ENCODE measurements around the gene ZNF598. TPM values are rescaled to one million over a fixed set of nuclear protein-coding genes. Genes with fewer than 3 reads are reported as not detected.

Gene ZNF598
- total RNA-seq, 1 donor from 2014 or later = 83.3 TPM

DNA sequence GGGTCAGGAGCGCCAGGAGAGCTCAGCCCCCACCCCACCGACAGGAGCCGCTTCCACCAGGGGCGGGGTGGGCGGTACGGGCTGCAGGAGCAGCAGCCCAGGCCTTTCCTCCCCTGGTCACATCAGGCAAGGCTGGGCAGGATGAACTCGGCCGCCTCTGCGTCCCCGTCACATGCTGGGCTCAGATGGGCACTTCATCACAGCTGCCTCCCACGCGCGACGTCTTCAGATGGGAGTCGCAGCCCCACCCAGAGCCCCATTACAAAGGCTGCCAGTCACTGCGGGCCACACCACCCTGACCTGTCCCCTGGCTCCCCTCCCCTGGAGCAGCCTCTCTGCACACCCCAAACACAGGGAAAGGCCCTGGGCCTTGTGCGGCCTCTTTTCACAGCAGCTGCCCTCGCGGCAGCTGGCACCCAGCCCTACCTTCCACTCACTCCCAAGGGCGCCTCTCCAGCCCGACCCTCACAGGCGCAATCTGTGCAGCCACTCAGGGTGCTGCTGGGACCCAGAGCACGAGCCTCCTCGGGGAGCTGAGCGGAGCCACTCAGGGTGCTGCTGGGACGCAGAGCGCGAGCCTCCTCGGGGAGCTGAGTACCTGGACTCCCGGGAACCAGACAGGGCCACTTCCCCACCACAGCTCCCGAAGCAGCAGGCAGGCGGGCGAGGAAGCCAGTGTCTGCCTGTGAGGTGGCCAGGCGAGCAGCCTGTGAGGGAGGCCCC, 4.7 kb downstream of the ZNF598 start:
- no peak overlapping the region for H3K27ac Mint-ChIP-seq
- no peak overlapping the region for H3K4me3 Mint-ChIP-seq (ENCODE audit: low read depth)
- peaks cover 18% of the 10 kb centered on the region for H3K4me1 Mint-ChIP-seq (ENCODE audit: low read depth)
- no peaks in the 10 kb centered on the region for H3K27me3 Mint-ChIP-seq (ENCODE audit: low read depth)
- intact Hi-C loops (cut with micrococcal nuclease) = loop anchor here (5.0 kb wide), 1 partner anchor 42 kb away; the partner anchor contains the start of genes NTHL1 and TSC2
- H3K36me3 Mint-ChIP-seq (ENCODE audit: low read depth) = peaks cover 44% of the 10 kb centered on the region
- no peak for DNase-seq (ENCODE audit: low spot score)
- no peaks in the 10 kb centered on the region for H3K9me3 Mint-ChIP-seq

DNA sequence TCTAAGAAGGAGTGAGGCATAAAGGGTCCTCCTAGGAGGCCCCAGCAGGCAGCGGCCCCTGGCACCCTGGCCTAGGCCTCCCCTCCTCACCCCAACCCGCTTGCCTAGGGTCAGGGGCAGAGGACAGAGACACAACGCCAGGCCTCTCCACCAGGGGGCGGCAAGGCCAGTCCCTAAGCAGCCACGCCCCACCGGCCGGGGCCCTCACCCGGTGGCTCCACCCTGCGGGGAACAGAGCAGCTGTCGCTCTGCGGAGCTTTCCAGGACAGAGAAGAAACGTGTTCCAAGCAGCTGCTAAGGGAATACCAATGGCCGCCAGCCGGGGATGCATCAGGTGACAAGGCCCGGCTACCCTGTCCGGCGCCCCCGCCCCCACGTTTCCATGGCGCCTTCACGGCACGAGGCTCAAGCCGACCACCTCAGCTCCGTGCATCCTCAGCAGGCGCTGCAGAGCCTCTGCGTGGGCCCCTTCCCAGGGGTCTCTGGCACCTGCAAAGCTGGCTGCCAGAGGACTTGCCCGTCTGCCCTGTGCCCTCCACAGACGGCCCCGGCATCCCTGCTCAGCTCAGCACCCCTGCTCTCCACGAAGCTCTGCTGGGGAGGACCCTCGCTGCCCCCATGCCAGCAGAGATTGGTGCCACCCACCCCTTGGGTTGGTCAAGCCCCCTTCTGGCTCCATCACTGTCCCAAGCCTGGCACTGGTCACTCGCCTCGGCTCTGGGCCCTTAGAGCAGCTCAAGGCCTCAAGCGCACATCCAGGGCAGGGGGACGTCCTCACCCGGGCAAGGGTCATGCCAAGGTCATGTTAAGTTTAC, 5.6 kb downstream of the ZNF598 start:
- no peaks in the 10 kb centered on the region for H3K9me3 Mint-ChIP-seq
- no peak overlapping the region for H3K27ac Mint-ChIP-seq
- no peak overlapping the region for H3K4me3 Mint-ChIP-seq (ENCODE audit: low read depth)
- H3K36me3 Mint-ChIP-seq (ENCODE audit: low read depth) = peaks cover 44% of the 10 kb centered on the region
- H3K27me3 Mint-ChIP-seq (ENCODE audit: low read depth) = no peaks in the 10 kb centered on the region
- peaks cover 18% of the 10 kb centered on the region for H3K4me1 Mint-ChIP-seq (ENCODE audit: low read depth)
- peak; percentile 83 for DNase-seq (ENCODE audit: low spot score)
- intact Hi-C loops (cut with micrococcal nuclease) = no loop called here

DNA sequence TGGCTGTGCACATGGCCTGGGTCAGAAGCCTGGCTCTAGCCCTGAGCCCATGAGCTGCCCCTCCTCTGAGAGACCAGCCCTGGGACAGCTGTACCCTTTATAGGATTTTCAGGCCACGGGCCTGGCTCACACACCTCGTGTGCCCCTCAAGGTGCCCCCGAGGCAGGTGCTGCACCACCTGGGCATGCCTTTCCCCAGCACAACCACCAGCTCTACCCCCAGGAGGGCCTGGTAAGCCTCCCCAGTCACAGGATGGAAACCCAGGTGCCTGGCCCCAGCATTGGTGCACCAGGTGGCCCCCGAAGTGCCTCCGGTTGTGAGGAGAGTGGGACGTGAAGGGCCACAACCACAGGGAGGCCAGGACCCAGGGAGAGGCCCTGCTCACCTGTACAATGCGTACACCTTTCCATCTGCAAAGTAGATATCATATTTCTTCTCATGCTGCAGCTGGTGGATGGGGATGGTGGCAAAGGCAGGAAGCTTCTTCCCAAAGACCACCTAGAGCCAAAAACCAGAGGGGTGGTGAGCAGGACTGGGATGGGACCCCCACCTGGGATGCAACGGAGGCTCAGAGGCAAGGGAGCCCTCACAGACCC, 6.3 kb downstream of the ZNF598 start:
- no peak overlapping the region for H3K4me3 Mint-ChIP-seq (ENCODE audit: low read depth)
- intact Hi-C loops (cut with micrococcal nuclease) = no loop called here
- H3K27ac Mint-ChIP-seq = no peak overlapping the region
- H3K4me1 Mint-ChIP-seq (ENCODE audit: low read depth) = peaks cover 13% of the 10 kb centered on the region
- H3K36me3 Mint-ChIP-seq (ENCODE audit: low read depth) = peaks cover 39% of the 10 kb centered on the region
- H3K27me3 Mint-ChIP-seq (ENCODE audit: low read depth) = no peaks in the 10 kb centered on the region
- H3K9me3 Mint-ChIP-seq = no peaks in the 10 kb centered on the region
- DNase-seq (ENCODE audit: low spot score) = no peak

DNA sequence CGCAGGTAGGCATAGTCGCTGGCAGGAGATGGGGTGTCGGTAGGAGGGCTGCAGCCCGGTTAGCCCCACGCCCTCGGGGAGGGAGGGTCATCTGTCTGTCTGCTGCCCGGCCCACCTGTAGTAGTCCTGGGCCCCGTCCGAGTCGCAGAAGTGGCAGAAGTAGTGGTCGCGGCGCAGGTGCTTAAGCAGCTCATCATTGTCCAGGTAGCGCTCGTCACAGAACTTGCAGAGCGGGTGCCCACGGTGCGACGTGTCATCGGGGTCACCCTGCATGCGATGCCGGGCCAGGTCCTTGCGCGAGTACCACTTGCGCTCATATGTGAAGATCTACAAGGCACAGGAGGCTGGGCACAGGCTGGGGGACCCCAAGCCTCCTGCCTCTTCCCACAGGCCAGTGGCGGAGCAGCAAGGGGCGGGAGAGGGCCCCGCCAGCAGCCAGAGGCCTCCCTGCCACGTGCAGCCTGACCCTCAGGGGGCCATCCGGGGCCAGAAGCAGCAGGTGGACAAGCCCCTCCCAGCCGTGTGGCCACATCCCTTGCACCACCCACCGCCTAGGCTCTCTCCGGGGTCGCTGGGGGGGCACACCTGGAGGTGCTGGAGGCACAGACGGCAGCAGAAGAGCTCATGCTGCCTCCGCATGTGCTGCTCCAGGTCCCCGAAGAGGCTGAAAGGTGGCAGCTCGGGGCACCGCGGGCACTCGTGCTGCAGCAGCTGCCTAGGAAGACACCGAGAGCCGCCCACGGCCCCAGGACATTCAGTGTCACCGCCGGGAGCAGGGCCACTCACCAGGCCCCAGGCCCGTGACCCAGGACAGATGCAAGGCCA, 7.0 kb downstream of the ZNF598 start:
- Mint-ChIP-seq H3K4me3 (ENCODE audit: low read depth) (no peak overlapping the region), H3K27me3 (ENCODE audit: low read depth) (no peaks in the 10 kb centered on the region), H3K27ac (no peak overlapping the region), H3K36me3 (ENCODE audit: low read depth) (peaks cover 39% of the 10 kb centered on the region), H3K4me1 (ENCODE audit: low read depth) (peaks cover 9% of the 10 kb centered on the region), H3K9me3 (no peaks in the 10 kb centered on the region)
- DNase-seq (ENCODE audit: low spot score) = no peak
- intact Hi-C loops (cut with micrococcal nuclease) = no loop called here

DNA sequence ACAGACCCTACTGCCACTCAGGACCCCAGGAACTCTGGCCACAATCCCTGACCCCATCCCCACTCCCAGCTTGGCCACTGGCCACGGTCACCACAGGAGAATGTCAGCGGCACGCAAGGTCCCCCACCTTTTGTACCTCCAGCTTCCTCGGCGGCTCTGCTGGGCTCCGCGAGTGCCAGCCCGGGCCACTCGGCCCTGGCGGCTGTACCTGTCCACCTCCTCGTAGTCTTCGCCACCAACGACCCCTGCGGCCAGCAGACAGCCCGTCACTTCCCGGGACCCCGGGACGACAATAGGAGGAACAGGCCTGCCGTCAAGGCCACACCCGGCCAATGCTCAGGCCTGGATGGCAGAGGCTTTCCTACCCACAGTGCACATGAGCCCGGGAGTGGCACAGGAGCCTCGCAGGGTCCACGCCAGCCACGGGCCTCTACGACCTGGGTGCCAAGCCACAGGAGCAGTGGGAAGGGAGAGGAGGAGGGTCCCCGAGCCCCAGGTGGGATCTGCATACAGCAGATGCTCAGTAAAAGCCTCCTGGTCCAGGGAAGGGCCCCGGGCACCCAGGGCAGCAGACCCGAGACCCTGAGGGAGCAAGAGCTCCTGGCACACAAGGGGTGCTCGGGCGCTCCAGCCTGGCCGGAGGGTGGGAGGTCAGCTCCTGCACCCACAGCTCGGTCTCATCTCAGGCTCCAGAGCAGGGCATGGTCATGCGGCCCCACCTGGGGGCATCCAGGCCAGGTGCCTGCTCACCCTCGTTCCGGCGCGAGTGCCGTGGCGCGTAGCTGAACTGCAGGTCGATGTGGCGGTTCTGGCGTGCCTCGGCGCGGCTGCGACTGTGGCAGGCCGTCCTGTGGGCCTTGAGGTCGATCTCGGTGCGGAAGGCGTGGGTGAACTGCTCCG, 7.9 kb downstream of the ZNF598 start:
- intact Hi-C loops (cut with micrococcal nuclease) = no loop called here
- DNase-seq (ENCODE audit: low spot score) = no peak
- Mint-ChIP-seq H3K4me3 (ENCODE audit: low read depth) (no peak overlapping the region), H3K4me1 (ENCODE audit: low read depth) (peaks cover 4% of the 10 kb centered on the region), H3K36me3 (ENCODE audit: low read depth) (peaks cover 36% of the 10 kb centered on the region), H3K27ac (no peak overlapping the region), H3K9me3 (no peaks in the 10 kb centered on the region), H3K27me3 (ENCODE audit: low read depth) (no peaks in the 10 kb centered on the region)

DNA sequence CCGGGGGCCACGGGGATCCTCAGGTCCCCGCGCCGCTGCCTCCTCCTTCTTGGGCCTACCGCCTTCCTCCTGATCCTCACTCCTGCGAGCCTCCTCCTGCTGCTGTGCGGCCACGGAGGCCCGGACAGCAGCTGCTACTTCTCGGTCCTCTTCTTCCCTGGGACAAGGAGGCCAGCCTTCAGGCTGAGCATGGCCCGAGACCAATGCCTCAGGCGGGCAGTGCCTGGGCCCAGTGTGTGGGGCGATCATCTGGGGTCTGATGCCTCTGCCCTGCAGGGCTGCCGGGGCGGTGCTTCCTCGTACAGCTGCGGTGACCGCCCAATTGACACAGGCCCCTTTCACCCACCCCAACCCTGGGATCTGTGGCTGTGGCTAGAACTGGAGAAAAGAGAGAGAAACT, 8.6 kb downstream of the ZNF598 start:
- no peak for DNase-seq (ENCODE audit: low spot score)

DNA sequence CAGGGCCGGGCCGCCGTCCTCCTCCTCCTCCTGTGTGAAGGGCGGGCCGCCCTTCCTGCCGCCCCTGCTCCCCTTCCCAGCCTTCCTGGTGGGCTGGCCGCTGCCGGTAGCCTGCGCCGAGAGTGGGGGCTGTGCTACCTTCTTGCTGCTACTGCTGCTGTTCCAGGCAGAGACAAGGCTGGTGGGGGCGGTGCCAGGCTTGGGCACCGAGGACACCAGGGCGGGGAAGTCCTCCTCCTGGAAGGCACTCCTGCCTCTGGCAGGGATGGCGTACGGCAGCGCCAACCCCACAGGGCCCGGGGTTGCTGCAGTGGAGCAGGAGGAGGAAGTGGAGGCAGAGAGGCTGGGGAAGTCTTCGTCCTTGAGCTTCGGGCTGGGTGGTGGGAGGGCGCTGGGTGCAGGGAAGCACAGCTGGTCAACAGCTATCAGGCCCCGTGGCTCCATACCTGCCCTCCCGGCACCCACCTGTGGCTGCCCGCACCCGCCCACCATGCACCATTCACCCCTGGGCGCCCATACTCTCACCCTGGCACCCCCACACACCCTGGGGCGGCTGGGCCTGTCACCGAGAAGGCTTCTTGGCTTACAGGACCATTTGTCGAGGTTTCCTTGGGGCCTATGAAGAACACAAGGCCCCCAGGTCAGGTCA, 9.6 kb downstream of the ZNF598 start:
- Mint-ChIP-seq H3K4me1 (ENCODE audit: low read depth) (peaks cover 3% of the 10 kb centered on the region), H3K36me3 (ENCODE audit: low read depth) (peaks cover 32% of the 10 kb centered on the region), H3K9me3 (no peaks in the 10 kb centered on the region), H3K27me3 (ENCODE audit: low read depth) (no peaks in the 10 kb centered on the region), H3K4me3 (ENCODE audit: low read depth) (no peak overlapping the region), H3K27ac (no peak overlapping the region)
- no peak for DNase-seq (ENCODE audit: low spot score)
- intact Hi-C loops (cut with micrococcal nuclease) = no loop called here

More for the DNA sequence above, 8.6 kb downstream of the ZNF598 start:
- Mint-ChIP-seq H3K9me3 (no peaks in the 10 kb centered on the region), H3K36me3 (ENCODE audit: low read depth) (peaks cover 32% of the 10 kb centered on the region), H3K27me3 (ENCODE audit: low read depth) (no peaks in the 10 kb centered on the region), H3K4me3 (ENCODE audit: low read depth) (no peak overlapping the region), H3K27ac (no peak overlapping the region), H3K4me1 (ENCODE audit: low read depth) (peaks cover 3% of the 10 kb centered on the region)
- intact Hi-C loops (cut with micrococcal nuclease) = no loop called here

DNA sequence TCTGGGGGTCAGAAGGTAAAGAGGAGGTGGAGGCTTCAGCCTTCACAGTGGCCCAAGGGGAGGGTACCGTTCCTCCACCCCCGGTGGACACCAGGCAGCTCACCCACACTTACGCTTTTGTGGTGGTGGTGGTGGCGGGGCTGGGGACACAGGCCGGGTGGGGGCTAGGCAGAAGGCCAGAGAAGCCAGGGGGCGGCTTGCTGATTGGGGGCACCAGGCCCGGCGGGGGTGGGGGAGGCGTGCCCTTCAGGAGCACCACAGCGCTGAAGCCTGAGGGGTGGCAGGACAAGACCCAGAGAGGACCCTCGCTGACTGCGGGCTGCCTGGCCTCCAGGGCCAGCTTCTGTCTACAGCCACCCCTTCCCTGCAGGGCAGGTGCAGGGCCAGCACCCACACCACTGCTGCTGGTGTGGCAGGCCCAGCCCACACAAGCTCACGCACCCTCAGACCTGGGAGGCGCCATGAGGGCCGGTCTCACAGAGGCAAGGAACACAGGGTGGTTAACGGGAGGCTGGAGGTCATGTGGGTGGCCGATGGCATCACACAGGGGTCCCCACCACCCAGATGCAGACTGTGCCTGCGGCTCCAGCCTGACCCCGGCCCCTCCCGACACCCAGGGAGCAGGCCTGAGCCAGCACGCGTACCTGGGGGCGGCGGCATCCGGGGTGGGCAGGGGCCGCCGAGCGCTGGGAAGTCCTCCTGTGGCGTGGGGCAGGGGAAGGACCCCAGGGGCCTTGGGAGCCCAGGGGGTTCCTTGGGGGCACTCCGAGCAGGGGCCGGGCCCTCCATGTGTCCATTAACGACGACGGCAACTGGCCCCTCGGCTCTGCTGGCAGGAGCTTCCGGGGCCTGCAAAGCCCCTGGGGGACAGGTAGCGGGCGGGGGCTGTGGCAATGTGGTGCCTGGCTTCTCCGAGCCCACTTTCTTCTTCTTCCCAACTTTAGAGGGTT, 10.5 kb downstream of the ZNF598 start:
- intact Hi-C loops (cut with micrococcal nuclease) = no loop called here
- Mint-ChIP-seq H3K4me3 (ENCODE audit: low read depth) (no peak overlapping the region), H3K9me3 (no peaks in the 10 kb centered on the region)

DNA sequence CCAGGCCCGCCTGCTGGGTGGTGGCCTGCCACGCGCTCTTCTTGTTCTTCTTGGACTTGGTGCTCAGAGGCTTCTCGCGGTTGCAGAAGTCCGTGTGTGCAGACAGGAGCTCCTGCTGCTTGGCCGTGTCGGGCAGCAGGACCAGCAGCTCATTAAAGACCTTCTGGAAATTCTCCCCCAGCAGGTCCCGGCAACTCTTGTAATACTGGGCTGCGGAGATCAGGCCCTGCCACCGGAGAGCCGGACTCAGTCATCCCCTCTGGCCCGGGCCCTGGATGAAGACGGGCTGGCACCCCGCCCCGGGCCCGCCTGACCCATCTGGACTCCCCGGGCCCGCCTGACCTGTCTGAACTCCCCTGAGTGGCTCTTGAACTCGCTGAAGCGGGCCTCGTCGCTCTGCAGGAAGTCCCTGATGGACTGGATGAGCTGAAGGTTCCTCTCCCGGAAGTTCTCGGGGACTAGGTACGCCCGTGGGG, 11.2 kb downstream of the ZNF598 start:
- Mint-ChIP-seq H3K27ac (no peak overlapping the region), H3K27me3 (ENCODE audit: low read depth) (no peaks in the 10 kb centered on the region), H3K9me3 (no peaks in the 10 kb centered on the region), H3K4me1 (ENCODE audit: low read depth) (peaks cover 3% of the 10 kb centered on the region), H3K4me3 (ENCODE audit: low read depth) (no peak overlapping the region), H3K36me3 (ENCODE audit: low read depth) (peaks cover 32% of the 10 kb centered on the region)
- no peak for DNase-seq (ENCODE audit: low spot score)
- intact Hi-C loops (cut with micrococcal nuclease) = no loop called here

More for the DNA sequence above, 10.5 kb downstream of the ZNF598 start:
- H3K36me3 Mint-ChIP-seq (ENCODE audit: low read depth) = peaks cover 32% of the 10 kb centered on the region
- DNase-seq (ENCODE audit: low spot score) = no peak
- H3K4me1 Mint-ChIP-seq (ENCODE audit: low read depth) = peaks cover 3% of the 10 kb centered on the region
- H3K27ac Mint-ChIP-seq = no peak overlapping the region
- H3K27me3 Mint-ChIP-seq (ENCODE audit: low read depth) = no peaks in the 10 kb centered on the region

DNA sequence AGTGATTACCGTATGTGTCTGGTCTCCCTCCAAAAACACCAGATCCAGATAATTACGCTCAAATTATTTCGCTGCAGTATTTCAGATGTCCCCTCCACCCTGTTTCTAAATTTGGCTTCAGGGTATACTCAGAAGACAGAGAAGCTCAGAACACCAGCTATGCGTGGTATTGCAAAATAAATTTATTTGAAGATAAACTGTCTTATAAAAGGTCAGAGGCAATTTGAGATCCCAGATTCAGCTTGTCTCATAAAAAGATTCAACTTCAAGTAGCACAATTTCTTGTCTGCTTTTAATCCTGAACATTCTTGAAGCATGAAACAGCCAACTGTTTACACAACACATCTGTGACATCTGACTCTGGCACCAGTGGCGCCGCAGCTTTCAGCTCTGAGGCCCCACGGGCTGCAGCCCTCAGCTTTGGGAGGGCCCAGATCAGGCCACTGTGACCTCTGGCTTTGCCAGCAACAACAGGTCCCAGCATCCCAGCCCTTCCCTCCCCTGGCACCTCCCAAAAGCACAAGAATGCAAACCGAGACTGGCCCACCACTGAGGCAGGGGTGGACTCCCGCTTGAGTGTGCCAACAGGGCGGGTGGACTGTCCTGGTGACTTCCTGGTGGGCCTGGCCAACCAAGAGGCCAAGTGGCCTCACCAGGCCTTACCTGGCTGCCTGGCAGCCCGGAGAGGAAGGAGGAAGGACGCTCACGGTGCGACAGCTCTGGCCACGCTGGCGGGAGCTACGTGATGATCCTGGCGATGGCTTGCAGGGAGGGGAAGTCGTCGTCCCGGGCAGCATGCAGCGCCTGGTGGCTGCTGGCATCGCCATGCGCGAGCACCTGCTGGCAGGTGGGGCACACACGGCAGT, 11.9 kb downstream of the ZNF598 start:
- H3K36me3 Mint-ChIP-seq (ENCODE audit: low read depth) = peaks cover 32% of the 10 kb centered on the region
- H3K9me3 Mint-ChIP-seq = no peaks in the 10 kb centered on the region
- no peak for DNase-seq (ENCODE audit: low spot score)
- no peaks in the 10 kb centered on the region for H3K27me3 Mint-ChIP-seq (ENCODE audit: low read depth)
- H3K4me1 Mint-ChIP-seq (ENCODE audit: low read depth) = peaks cover 3% of the 10 kb centered on the region
- intact Hi-C loops (cut with micrococcal nuclease) = no loop called here
- H3K4me3 Mint-ChIP-seq (ENCODE audit: low read depth) = no peak overlapping the region
- peak overlapping the region; percentile 21 for H3K27ac Mint-ChIP-seq
